ENCODE results near the gene TLL1. TPM values are rescaled to one million over a fixed set of nuclear protein-coding genes. Genes with fewer than 3 reads are reported as not detected.
A peak's percentile ranks its signal among the peaks of the same experiment; 100 is the strongest.

Gene TLL1
- total RNA-seq, 1 experiment from 2014 or later: not detected

GRCh38 chr4:165929662-165930061, 56.6 kb downstream of the TLL1 start:
- Histone ChIP-seq H3K56ac (ENCODE audit: insufficient read length, low read depth, low read length) (no peak overlapping the region), H3K4ac (ENCODE audit: low read depth, low read length) (no peak overlapping the region), H4K91ac (ENCODE audit: insufficient read length, low read depth, low read length) (no peak overlapping the region), H3K79me2 (ENCODE audit: insufficient read depth, low read length) (no peaks in the 10 kb centered on the region), H2BK20ac (ENCODE audit: low read depth, low read length, poor library complexity, severe bottlenecking) (no peak overlapping the region), H4K8ac (replicated peaks; ENCODE audit: insufficient read length, low read depth, low read length) (no peak overlapping the region), H3K9ac (ENCODE audit: extremely low read depth, insufficient read length, low read length) (no peak overlapping the region), H2BK12ac (ENCODE audit: insufficient read length, low read depth, low read length) (no peak overlapping the region), H2AK5ac (ENCODE audit: insufficient read length, low read length) (no peak overlapping the region), H3K27ac (ENCODE audit: insufficient read length, low read depth, low read length) (no peak overlapping the region), H3K9me3 (ENCODE audit: control insufficient read depth, low read depth, low read length) (no peaks in the 10 kb centered on the region), H3K23ac (ENCODE audit: insufficient read length, low read depth, low read length) (no peak overlapping the region), H4K20me1 (ENCODE audit: control insufficient read depth, insufficient read depth, insufficient read length) (no peaks in the 10 kb centered on the region), H3K23me2 (ENCODE audit: insufficient read length, low read depth, low read length, poor library complexity, severe bottlenecking) (no peaks in the 10 kb centered on the region), H3K4me2 (ENCODE audit: insufficient read depth, insufficient read length, low read length) (no peak overlapping the region), H3K27me3 (ENCODE audit: insufficient read depth, low read length) (no peaks in the 10 kb centered on the region), H3T11ph (ENCODE audit: low read length) (no peak overlapping the region), H3K18ac (ENCODE audit: insufficient read length, low read depth, low read length) (no peak overlapping the region), H4K5ac (ENCODE audit: insufficient read length, low read depth, low read length) (no peak overlapping the region), H2AFZ (ENCODE audit: low read length) (no peak overlapping the region), H3K14ac (ENCODE audit: insufficient read depth, low read length) (no peak overlapping the region), H3K79me1 (ENCODE audit: insufficient read depth, low read depth, low read length, poor library complexity, severe bottlenecking) (no peaks in the 10 kb centered on the region), H2BK5ac (ENCODE audit: insufficient read length, low read length) (no peak overlapping the region), H2BK15ac (ENCODE audit: low read depth, low read length) (no peak overlapping the region), H2BK120ac (ENCODE audit: low read depth, low read length, poor library complexity, severe bottlenecking) (no peak overlapping the region), H3K4me1 (ENCODE audit: insufficient read depth, low read length) (no peaks in the 10 kb centered on the region)
- no peak for TF ChIP-seq CTCF (conservative IDR thresholded peaks at IDR 0.05)
- Mint-ChIP-seq H3K9me3 (no peaks in the 10 kb centered on the region; a peak in 1 of 5 replicates), H3K27me3 (ENCODE audit: low read depth) (no peaks in the 10 kb centered on the region), H3K36me3 (ENCODE audit: insufficient read depth in 1 of 3, low read depth in 3 of 3) (no peaks in the 10 kb centered on the region), H3K4me3 (no peak overlapping the region), H3K4me1 (peaks cover 13 to 19% of the 10 kb centered on the region in 2 experiments), H3K27ac (peak overlapping the region in 1 of 3 experiments; percentile 62; a peak in 1 of 7 replicates)
- no peak for DNase-seq
- no CpG with 5 or more reads among the region's 2 CpGs for WGBS (ENCODE audit: extremely low coverage, insufficient read length, low lambda C conversion rate)
